ENCODE results near the gene SEMA6D. TPM values are rescaled to one million over a fixed set of nuclear protein-coding genes. Genes with fewer than 3 reads are reported as not detected.

Gene SEMA6D
- polyA plus RNA-seq, 1 donor (not counting 4 experiments of a cell fraction or from before 2014, with no cell fraction given) = 0.67 TPM

GRCh38 chr15:47689660-47690059 is 27.6 kb upstream of the SEMA6D start:
- H3K4me2 ChIP-seq (ENCODE audit: control insufficient read depth, extremely low read depth, insufficient read depth, low read depth, low read length) = no peak overlapping the region
- no peaks in the 10 kb centered on the region for H3K36me3 ChIP-seq (ENCODE audit: control insufficient read depth in 2 of 2, extremely low read depth in 1 of 2, insufficient read depth in 2 of 2, low read length in 2 of 2)
- peak overlapping the region; percentile 64 for H3K27ac ChIP-seq (ENCODE audit: control insufficient read depth, insufficient read depth, low read length)
- H3K4me1 ChIP-seq (ENCODE audit: control insufficient read depth, extremely low read depth, insufficient read depth, low read length) = peaks cover 28% of the 10 kb centered on the region
- no peak overlapping the region for H3K9ac ChIP-seq (ENCODE audit: control insufficient read depth, extremely low read depth, insufficient read depth, low read length)
- H3K79me2 ChIP-seq (ENCODE audit: control insufficient read depth, insufficient read depth, low read length) = no peaks in the 10 kb centered on the region
- H4K20me1 ChIP-seq (ENCODE audit: control insufficient read depth, extremely low read depth, insufficient read depth, low read length) = no peaks in the 10 kb centered on the region
- H3K9me1 ChIP-seq (ENCODE audit: control insufficient read depth, extremely low read depth, insufficient read depth, low read length) = no peaks in the 10 kb centered on the region
- DNase-seq (ENCODE audit: low read depth, low spot score) = no peak
- FAIRE-seq = no peak
- no peaks in the 10 kb centered on the region for H3K9me3 ChIP-seq (ENCODE audit: control insufficient read depth, low read depth, low read length)
- TF ChIP-seq EZH2 (IDR thresholded peaks at IDR 0.05; ENCODE audit: low read length) = no peak
- TF ChIP-seq CTCF (optimal IDR thresholded peaks at IDR 0.05 in 1 of 3, IDR thresholded peaks at IDR 0.05 in 1 of 3, conservative IDR thresholded peaks at IDR 0.05 in 1 of 3; ENCODE audit: extremely low read depth in 1 of 3, insufficient read depth in 2 of 3, low read length in 3 of 3) = no peak
- no peaks in the 10 kb centered on the region for H3K27me3 ChIP-seq (ENCODE audit: control insufficient read depth, extremely low read depth, insufficient read depth, low read length)
- no peak overlapping the region for H3K4me3 ChIP-seq (ENCODE audit: control insufficient read depth in 2 of 3, extremely low read depth in 1 of 3, insufficient read depth in 2 of 3, low read depth in 1 of 3, low read length in 3 of 3)
- peak overlapping the region; percentile 51 for H2AFZ ChIP-seq (ENCODE audit: control insufficient read depth, low read length)
- dilution Hi-C loops (cut with MboI; ENCODE audit: extremely low pct_ligation_motif_present, low sequenced_read_pairs) = no loop called here

DNA sequence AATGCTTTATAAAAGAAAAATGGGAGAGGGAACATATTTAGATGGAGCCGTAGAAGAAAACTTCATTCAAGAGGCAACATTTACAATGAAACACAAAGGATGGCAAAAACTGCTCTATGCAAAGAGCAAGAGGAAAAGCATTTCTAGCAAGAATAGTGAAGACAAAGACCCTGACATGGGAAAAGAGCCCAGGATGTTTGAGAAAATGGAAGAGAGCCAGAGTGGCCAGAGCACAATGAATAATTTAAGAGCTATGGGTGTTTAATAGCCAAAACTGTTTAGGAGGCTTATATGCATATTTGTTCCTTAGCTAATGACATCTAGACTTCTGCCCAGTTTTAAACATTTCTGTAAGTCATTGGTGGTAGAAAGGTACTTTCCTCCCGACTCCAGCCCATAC is 25.4 kb upstream of the SEMA6D start:
- Histone ChIP-seq H3K4me2 (ENCODE audit: control insufficient read depth, extremely low read depth, insufficient read depth, low read depth, low read length) (no peak overlapping the region), H3K27me3 (ENCODE audit: control insufficient read depth, extremely low read depth, insufficient read depth, low read length) (no peaks in the 10 kb centered on the region), H3K79me2 (ENCODE audit: control insufficient read depth, insufficient read depth, low read length) (no peaks in the 10 kb centered on the region), H3K9me3 (ENCODE audit: control insufficient read depth, low read depth, low read length) (no peaks in the 10 kb centered on the region), H4K20me1 (ENCODE audit: control insufficient read depth, extremely low read depth, insufficient read depth, low read length) (no peaks in the 10 kb centered on the region), H3K4me3 (ENCODE audit: control insufficient read depth in 2 of 3, extremely low read depth in 1 of 3, insufficient read depth in 2 of 3, low read depth in 1 of 3, low read length in 3 of 3) (no peak overlapping the region), H2AFZ (ENCODE audit: control insufficient read depth, low read length) (no peak overlapping the region), H3K9me1 (ENCODE audit: control insufficient read depth, extremely low read depth, insufficient read depth, low read length) (no peaks in the 10 kb centered on the region), H3K36me3 (ENCODE audit: control insufficient read depth in 2 of 2, extremely low read depth in 1 of 2, insufficient read depth in 2 of 2, low read length in 2 of 2) (no peaks in the 10 kb centered on the region), H3K9ac (ENCODE audit: control insufficient read depth, extremely low read depth, insufficient read depth, low read length) (no peak overlapping the region), H3K27ac (ENCODE audit: control insufficient read depth, insufficient read depth, low read length) (no peak overlapping the region), H3K4me1 (ENCODE audit: control insufficient read depth, extremely low read depth, insufficient read depth, low read length) (peaks cover 19% of the 10 kb centered on the region)
- dilution Hi-C loops (cut with MboI; ENCODE audit: extremely low pct_ligation_motif_present, low sequenced_read_pairs) = no loop called here
- DNase-seq (ENCODE audit: low read depth, low spot score) (no peak), FAIRE-seq (no peak)
- TF ChIP-seq EZH2 (IDR thresholded peaks at IDR 0.05; ENCODE audit: low read length) (no peak), CTCF (optimal IDR thresholded peaks at IDR 0.05 in 1 of 3, IDR thresholded peaks at IDR 0.05 in 1 of 3, conservative IDR thresholded peaks at IDR 0.05 in 1 of 3; ENCODE audit: extremely low read depth in 1 of 3, insufficient read depth in 2 of 3, low read length in 3 of 3) (no peak)
